Measurements from ENCODE around the gene SSBP1. TPM values are rescaled to one million over a fixed set of nuclear protein-coding genes. Genes with fewer than 3 reads are reported as not detected.

Gene SSBP1
- total RNA-seq, 1 experiment from 2014 or later: 269 TPM

- Histone ChIP-seq H3F3A (ENCODE audit: low read length, unreplicated experiment) (no peaks in the 10 kb centered on the region), H3K4me2 (ENCODE audit: low read length) (no peak overlapping the region), H3K36me3 (ENCODE audit: low read depth, low read length) (no peaks in the 10 kb centered on the region), H3K4me1 (ENCODE audit: insufficient read depth, low read length) (peaks cover 19% of the 10 kb centered on the region), H3K4me3 (ENCODE audit: low read length) (no peak overlapping the region), H3K79me2 (ENCODE audit: low read length) (peaks cover 33% of the 10 kb centered on the region), H3K9ac (ENCODE audit: low read length) (no peak overlapping the region), H4K20me1 (ENCODE audit: low read length) (no peaks in the 10 kb centered on the region), H3K9me3 (ENCODE audit: low read length) (no peaks in the 10 kb centered on the region), H3K27ac (ENCODE audit: low read length) (no peak overlapping the region), H3K27me3 (ENCODE audit: low read length) (no peaks in the 10 kb centered on the region), H3K9me2 (replicated peaks; ENCODE audit: low read length) (no peaks in the 10 kb centered on the region), H2AFZ (ENCODE audit: low read length) (no peak overlapping the region)
- TF ChIP-seq CTCF (conservative IDR thresholded peaks at IDR 0.05; ENCODE audit: low read depth, low read length) (no peak), EZH2 (IDR thresholded peaks at IDR 0.05; ENCODE audit: low read length, unreplicated experiment) (no peak), EZH2phosphoT487 (IDR thresholded peaks at IDR 0.05; ENCODE audit: borderline replicate concordance, low read length) (no peak)
- intact Hi-C loops (cut with micrococcal nuclease): no loop called here
- no TSS peak for BruUV-seq (replicated peaks)
- ATAC-seq (no peak), DNase-seq (no peak)
- POLR2A ChIA-PET (ENCODE audit: unreplicated experiment): no interaction called here
- CTCF ChIA-PET: no interaction called here
These were observed 46.2 kb upstream of the SSBP1 start for GRCh38 chr7:141691961-141692360.

- no peak for ATAC-seq
- no TSS peak for BruUV-seq (replicated peaks)
These were observed 45.1 kb upstream of the SSBP1 start for GRCh38 chr7:141693082-141693481.

More at GRCh38 chr7:141693082-141693481, 45.1 kb upstream of the SSBP1 start:
- no peaks in the 10 kb centered on the region for H3K9me2 ChIP-seq (replicated peaks; ENCODE audit: low read length)
- H3K27me3 ChIP-seq (ENCODE audit: low read length): no peaks in the 10 kb centered on the region
- no peak for DNase-seq
- H3K79me2 ChIP-seq (ENCODE audit: low read length): peaks cover 37% of the 10 kb centered on the region
- no peak overlapping the region for H3K4me3 ChIP-seq (ENCODE audit: low read length)
- no peaks in the 10 kb centered on the region for H3F3A ChIP-seq (ENCODE audit: low read length, unreplicated experiment)
- H4K20me1 ChIP-seq (ENCODE audit: low read length): no peaks in the 10 kb centered on the region
- TF ChIP-seq EZH2phosphoT487 (IDR thresholded peaks at IDR 0.05; ENCODE audit: borderline replicate concordance, low read length) (no peak), EZH2 (IDR thresholded peaks at IDR 0.05; ENCODE audit: low read length, unreplicated experiment) (no peak), CTCF (conservative IDR thresholded peaks at IDR 0.05; ENCODE audit: low read depth, low read length) (no peak)
- CTCF ChIA-PET: interaction anchor here (0.7 kb wide), 1 partner anchor 538 kb away, joined by 3 read pairs; no protein-coding TSS in a partner anchor
- peaks cover 29% of the 10 kb centered on the region for H3K4me1 ChIP-seq (ENCODE audit: insufficient read depth, low read length)
- no peak overlapping the region for H3K9ac ChIP-seq (ENCODE audit: low read length)
- H2AFZ ChIP-seq (ENCODE audit: low read length): no peak overlapping the region
- POLR2A ChIA-PET (ENCODE audit: unreplicated experiment): no interaction called here
- H3K27ac ChIP-seq (ENCODE audit: low read length): no peak overlapping the region
- intact Hi-C loops (cut with micrococcal nuclease): no loop called here
- no peak overlapping the region for H3K4me2 ChIP-seq (ENCODE audit: low read length)
- no peaks in the 10 kb centered on the region for H3K9me3 ChIP-seq (ENCODE audit: low read length)
- H3K36me3 ChIP-seq (ENCODE audit: low read depth, low read length): no peaks in the 10 kb centered on the region
